Stimulated activated CD4-positive, alpha-beta T cell treated with anti-CD3 and anti-CD28 coated beads, Interleukin-2, amount 100 ng/mL, for 48 hours (primary cell): Measurements from ENCODE around the gene HSPA1L.
"Not testable (repeated sequence)": the region's sequence is repeated elsewhere in the genome, so short reads cannot be mapped to it uniquely, and the experiment has no call there.

Experiments
- DNase-seq, 2 donors: peaks; one replicate each; pipeline ENCODE4 v3.0.0-alpha.2; 2020

Gene HSPA1L

DNA sequence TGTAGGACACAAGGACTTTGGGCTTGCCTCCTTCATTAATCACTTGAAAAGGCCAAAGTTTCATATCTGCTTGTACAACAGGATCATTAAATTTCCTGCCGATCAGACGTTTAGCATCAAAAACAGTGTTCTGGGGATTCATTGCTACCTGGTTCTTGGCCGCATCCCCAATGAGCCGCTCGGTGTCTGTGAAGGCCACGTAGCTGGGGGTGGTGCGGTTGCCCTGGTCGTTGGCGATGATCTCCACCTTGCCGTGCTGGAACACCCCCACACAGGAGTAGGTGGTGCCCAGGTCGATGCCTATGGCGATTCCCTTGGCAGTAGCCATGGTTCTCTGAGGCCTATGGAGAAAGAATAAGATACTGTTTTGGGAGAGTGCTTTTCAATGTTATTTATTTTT is 3.4 kb downstream of the HSPA1L start:
- DNase-seq, result no peak

GRCh38 chr6:31808599-31808998 is 6.5 kb downstream of the HSPA1L start:
- DNase-seq, result not testable (repeated sequence)

DNA sequence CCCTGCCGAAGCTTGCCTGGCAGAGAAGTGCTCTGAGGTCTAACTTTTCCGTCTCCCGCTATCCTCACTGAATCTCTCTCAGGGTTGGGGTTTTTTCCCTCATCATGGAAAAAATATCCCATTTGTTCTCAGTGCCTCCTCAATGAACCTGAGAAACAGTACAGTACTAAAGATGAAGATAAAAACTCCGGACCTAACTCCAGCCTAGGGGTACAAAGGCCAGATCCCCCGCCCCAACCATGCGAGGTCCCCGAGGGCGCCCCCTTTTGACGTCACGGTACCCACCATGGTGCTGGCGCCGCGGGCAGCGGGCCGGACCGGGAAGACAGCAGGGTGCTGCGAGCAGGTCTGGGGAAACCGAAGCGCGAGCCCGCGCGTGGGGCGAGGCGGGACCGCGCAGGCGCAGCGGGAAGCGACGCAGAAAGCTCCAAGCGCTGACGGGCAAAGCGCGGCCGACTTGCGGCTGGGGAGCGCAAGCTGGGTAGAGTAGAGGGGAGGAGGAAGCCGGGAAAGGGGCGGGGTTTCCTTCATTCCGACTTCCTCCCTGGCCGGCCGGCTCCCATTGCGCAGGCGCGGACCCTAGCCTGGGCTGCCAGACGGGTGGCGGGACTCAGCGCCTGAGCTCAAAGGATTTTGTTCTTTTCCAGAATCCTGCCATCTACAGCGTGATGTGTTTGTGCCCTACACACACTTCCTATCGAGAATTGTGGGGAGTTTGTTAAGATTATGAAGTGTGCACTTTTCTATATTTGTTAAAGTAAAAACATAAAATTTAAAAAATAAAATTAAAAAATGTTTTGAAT is 8.4 kb downstream of the HSPA1L start, which contains the start of gene LSM2:
TSS of gene LSM2 (minus strand) at position 497 of the 803 bp plus-strand sequence. CDS start at position 288, 209 bp downstream.
- DNase-seq, result peak; percentile 96 to 98

DNA sequence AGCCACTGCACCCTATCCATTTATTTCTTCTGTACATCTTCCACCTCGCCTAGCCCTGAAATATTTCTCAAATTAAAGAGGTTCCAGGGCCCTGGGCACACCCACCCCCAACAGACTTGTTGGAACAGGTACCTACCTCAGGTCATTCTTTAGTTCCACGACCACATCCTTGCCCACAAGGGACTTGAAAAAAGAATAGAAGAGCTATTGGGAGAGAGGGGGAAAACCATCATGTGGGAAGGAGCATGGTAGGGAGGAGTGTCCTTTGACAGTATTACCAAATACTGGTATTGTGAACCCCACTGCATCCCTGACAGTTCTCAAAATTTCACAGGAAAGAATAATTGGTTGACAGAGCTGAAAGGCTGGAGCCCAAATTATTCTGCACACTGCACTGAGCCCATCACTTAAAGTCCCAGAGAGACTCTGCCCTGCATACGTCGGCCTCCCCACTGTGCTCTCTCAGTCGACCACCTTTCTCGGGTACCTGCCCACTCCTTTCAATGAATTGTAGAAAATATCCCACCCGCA is 9.1 kb downstream of the HSPA1L start:
- no peak for DNase-seq

DNA sequence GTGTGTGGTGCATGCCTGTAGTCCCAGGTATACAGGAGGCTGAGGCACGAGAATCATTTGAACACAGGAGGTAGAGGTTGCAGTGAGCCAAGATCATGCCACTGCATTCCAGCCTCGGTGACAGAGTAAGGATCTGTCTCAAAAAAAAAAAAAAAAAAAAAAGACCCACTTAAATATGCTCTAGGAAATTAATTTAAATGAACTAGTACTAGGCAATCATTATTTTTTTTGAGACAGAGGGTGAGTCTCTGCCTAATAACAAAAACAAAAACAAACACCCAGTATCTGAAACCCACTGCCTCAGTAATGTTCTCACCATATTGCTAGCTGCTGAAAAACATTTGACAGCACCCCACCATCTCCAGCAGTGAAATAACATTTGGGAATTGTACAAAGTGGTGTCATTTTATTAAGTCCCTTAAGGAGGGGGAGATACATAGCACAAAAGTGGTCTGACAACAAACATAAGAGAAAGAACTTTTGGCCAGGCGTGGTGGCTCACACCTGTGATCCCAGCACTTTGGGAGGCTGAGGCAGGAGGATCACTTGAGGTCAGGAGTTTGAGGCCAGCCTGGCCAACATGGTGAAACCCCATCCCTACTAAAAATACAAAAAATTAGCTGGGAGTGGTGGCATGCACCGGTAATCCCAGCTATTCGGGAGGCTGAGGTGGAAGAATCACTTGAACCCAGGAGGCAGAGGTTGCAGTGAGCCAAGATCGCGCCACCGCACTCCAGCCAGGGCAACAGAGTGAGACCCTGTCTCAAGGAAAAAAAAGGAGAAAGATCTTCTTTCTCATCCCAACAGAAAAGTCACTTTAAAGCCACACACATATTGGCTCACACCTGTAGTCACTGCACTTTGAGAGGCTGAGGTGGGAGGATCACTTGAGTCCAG is 13.8 kb downstream of the HSPA1L start:
- DNase-seq, result not testable (repeated sequence)

DNA sequence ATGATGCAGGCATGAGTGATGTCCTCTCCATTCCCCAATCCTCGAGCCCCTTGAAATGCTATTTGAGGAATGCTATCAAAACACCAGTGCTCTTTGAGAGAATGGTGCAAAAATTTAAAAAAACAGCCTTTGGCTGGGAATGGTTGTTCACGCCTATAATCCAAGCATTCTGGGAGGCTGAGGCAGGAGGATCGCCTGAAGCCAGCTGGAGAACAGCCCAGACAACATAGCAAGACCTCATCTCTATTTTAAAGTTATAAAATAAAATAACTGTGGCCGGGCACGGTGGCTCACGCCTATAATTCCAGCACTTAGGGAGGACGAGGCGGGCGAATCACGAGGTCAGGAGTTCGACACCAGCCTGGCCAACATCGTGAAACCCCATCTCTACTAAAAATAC is 15.3 kb downstream of the HSPA1L start:
- no peak for DNase-seq

DNA sequence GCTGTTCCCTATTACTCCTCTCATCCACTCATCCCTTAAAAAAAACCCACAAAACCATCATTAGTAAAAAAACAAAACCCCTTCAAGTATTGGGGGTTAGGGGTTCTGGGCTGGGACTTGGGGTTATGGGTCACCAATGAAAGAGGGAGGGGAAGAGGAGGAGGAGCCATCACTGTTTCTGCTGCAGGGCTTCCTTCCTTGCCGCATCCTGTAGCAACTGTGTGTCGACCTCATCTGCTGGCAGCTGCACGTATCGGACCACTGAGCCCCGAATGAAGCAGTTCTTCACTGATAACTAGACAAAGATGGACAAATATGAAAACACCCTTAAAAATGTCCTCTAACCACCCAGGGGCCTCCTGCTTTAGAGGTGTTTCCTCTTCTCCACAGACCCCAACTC is 17.5 kb downstream of the HSPA1L start:
- no peak for DNase-seq

DNA sequence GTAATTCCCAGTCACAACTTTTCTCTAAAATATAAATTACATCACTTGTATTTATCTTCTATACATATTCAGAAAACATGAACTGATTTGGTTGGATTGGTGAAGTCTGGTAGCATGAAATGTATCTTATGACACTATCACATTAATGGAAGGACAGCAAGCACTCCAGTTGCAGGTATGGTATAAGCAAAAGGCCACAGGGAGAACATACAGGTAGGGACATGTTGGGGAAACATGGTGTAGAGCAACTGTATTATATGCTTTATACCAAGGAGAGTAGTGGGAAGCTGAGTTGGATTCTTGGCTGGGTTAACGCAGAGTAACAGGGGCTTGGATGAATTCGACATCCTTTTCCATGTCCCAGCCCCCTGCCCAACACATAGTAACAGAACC is 18.1 kb downstream of the HSPA1L start:
- DNase-seq, result no peak

DNA sequence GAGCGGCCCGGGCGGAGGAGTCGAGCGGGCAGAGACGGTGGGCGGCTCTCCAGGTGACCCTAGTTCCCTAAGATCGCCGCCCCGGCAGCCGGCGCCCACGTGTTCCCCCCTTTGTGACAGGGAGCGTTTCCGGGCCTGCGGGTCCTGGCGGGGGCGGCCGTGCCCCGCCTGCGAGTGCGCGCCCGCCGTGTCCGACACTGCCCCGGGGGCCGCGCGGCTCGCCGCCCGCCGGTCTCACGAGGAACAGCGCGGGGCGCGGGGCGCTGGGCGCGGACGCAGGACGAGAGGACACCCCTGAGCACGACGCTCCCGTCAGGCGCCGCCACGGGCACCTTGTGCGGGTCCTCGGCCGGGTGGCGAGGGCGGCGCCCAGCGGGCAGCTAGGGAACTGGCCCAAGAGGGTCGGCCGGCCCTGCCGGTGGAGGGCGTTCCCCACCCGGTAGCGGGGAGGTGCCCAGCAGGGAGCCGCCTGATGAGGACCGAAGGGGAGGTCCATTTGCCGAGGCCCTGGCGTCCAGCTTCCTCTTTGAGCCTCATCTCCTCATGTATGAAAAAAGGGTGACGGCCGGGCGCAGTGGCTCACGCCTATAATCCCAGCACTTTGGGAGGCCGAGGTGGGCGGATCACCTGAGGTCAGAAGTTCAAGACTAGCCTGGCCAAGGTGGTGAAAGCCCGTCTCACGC is 19.3 kb downstream of the HSPA1L start, which contains the start of gene VARS1:
TSS of gene VARS1 (minus strand) at position 137 of the 683 bp plus-strand sequence. CDS start 535 bp downstream, outside the sequence.
- peak; percentile 76 to 84 for DNase-seq

- no peak for DNase-seq
Observed at GRCh38 chr6:31794866-31795615, 20.0 kb downstream of the HSPA1L start.

DNA sequence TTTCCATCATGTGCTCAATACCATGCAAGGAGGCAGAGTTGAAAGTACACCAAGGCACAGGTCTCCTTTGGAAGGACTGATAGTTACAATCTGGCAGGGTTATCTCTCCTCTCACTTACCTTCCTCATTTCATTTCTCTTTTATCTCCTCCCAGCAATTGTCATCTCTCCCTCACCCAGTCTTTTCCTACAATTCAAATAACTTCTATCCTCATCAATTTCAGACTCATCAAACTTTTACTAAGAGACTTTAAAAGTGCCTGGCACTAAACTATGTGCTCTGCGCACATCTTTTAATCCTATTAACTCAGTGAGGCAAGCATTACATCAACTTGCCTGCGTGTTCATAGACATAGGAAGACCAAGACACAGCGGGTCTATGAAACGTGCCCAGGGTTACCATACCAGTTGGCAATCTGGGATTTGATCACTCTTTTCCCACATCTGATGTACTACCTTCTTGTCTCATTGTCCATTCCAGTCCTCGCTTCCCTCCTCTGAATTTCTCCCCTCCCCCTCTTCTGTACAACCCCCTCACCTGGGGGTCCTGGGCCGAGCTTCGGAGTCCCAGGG is 20.7 kb downstream of the HSPA1L start:
- DNase-seq, result no peak

DNA sequence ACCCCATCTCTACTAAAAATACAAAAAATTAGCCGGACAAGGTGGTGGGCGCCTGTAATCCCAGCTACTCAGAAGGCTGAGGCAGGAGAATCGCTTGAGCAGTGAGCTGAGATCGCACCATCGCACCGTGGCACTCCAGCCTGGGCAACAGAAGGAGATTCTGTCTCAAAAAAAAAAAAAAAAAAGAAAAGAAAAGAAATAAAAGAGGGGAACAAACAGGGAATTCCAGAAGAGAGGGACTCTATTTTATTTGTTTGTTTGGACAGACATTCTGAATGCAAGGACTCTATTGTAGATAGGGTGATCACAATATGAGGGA is 21.2 kb downstream of the HSPA1L start:
- not testable (repeated sequence) for DNase-seq

DNA sequence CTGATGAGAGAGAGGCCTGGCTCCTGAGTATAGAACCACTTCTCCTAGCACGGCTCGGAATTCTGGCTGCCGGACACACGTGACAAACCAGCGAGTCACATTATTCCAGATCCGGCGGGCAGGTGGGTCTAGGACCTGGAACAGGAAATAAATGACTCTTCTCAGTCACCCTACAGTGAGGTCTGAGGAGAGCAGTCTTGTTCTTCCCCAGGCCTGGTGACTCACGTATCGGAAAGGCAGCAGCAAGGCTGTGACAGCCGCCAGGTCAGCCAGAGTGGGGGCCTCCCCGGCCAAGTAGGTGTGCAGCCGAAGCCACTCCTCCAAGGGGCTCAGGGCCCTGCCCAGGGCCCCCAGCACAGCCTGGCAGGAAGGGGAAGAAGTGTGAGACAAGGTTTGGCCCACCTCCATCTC is 22.3 kb downstream of the HSPA1L start:
- DNase-seq, result no peak

- no peak for DNase-seq
Observed at GRCh38 chr6:31792090-31792374, 23.1 kb downstream of the HSPA1L start.

GRCh38 chr6:31791324-31792089 is 23.6 kb downstream of the HSPA1L start:
- DNase-seq, result peak in 1 of 2 donors; percentile 37

GRCh38 chr6:31785475-31785874 is 29.6 kb downstream of the HSPA1L start:
- no peak for DNase-seq

GRCh38 chr6:31784098-31784925 is 30.8 kb downstream of the HSPA1L start:
- no peak for DNase-seq

DNA sequence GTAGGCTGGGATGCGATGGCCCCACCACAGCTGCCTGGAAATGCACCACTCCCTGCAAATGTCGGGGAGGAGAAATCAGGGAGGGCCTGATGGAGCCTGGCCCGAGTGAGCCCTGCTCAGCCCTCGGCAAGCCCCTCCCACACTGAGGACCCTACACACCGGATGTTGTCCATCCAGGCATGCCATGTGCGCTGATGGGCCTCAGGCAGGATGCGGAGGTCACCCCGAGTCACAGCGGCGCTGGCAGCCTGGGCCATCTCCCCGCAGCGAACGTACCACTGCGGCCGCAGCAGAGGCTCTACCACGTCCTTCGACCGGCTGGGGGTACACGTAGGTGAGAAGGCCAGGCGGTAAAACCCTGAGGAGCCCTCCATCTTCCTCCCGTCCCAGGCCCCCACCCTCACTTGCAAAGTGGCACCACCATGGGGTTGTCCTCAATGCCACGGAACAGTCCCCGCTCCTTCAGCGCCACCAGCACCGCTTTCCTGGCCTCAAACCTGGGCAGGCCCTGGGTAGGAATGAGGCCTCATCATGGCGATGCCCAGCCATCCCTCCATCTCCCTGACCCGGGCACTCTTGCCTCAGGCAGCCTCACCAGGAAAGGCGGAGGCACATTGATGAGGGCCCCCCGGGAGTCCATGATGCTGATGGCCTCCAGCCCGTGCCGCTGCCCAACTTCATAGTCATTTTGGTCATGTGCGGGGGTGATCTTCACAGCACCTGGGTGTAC is 32.8 kb downstream of the HSPA1L start:
- no peak for DNase-seq
